Upper lobe of right lung (tissue), 1 donor: ENCODE measurements around the gene GTPBP3. TPM values are rescaled to one million over a fixed set of nuclear protein-coding genes. Genes with fewer than 3 reads are reported as not detected.

ENCODE experiments used
- ATAC-seq: fragments of 200-7000 bp; cut with Tn5 transposase; one replicate; pipeline ENCODE4 v1.9.1; 2020; ENCODE audit warnings: mild to moderate bottlenecking, moderate library complexity
- DNase-seq: peaks from one replicate; pipeline ENCODE4 v3.0.0-alpha.2; 2020
- H3K27ac ChIP-seq: fragments of 200-600 bp; one replicate; pipeline ENCODE4 v1.8.0; 2022
- H3K27me3 ChIP-seq: fragments of 200-600 bp; one replicate; pipeline ENCODE4 v1.8.0; 2022; ENCODE audit warnings: mild to moderate bottlenecking
- H3K36me3 ChIP-seq: fragments of 200-600 bp; one replicate; pipeline ENCODE4 v1.8.0; 2022
- H3K4me1 ChIP-seq: fragments of 200-600 bp; one replicate; pipeline ENCODE4 v1.8.0; 2022
- H3K4me3 ChIP-seq: fragments of 200-600 bp; one replicate; pipeline ENCODE4 v1.8.0; 2022; ENCODE audit warnings: mild to moderate bottlenecking
- H3K9me3 ChIP-seq: fragments of 200-600 bp; one replicate; pipeline ENCODE4 v1.8.0; 2022
- intact Hi-C: fragments of 100-400 bp; cut with DNase I; formaldehyde crosslinking; loops from one replicate; pipeline ENCODE4 v1.11.0; 2022
- total RNA-seq: library from RNA; stranded (reverse); fragmentation: NEBNext Ultra II Directional; extraction: Animal tissue kit (Norgen Biotek cat#: 25700); gene quantifications from one replicate; pipeline ENCODE4 v1.2.1, GENCODE V29; 2021
- TF ChIP-seq, protein P1 (sequence below): fragments of 200-600 bp; IDR thresholded peaks from one replicate; pipeline ENCODE4 v1.8.0; 2022; ENCODE audit warnings: antibody characterized with exemption
- donor health status: DM: no; HTN: yes; CAD: no; lungs with severe emphysema.

Gene GTPBP3
- total RNA-seq, 1 donor from 2014 or later = 17.7 TPM

- Histone ChIP-seq H3K36me3 (no peaks in the 10 kb centered on the region), H3K9me3 (no peaks in the 10 kb centered on the region), H3K27ac (no peak overlapping the region), H3K4me3 (no peak overlapping the region), H3K27me3 (no peaks in the 10 kb centered on the region), H3K4me1 (peaks cover 12% of the 10 kb centered on the region)
- intact Hi-C loops = no loop called here
- no peak for ATAC-seq
- TF ChIP-seq, protein P1, sequence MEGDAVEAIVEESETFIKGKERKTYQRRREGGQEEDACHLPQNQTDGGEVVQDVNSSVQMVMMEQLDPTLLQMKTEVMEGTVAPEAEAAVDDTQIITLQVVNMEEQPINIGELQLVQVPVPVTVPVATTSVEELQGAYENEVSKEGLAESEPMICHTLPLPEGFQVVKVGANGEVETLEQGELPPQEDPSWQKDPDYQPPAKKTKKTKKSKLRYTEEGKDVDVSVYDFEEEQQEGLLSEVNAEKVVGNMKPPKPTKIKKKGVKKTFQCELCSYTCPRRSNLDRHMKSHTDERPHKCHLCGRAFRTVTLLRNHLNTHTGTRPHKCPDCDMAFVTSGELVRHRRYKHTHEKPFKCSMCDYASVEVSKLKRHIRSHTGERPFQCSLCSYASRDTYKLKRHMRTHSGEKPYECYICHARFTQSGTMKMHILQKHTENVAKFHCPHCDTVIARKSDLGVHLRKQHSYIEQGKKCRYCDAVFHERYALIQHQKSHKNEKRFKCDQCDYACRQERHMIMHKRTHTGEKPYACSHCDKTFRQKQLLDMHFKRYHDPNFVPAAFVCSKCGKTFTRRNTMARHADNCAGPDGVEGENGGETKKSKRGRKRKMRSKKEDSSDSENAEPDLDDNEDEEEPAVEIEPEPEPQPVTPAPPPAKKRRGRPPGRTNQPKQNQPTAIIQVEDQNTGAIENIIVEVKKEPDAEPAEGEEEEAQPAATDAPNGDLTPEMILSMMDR = no peak
- no peak for DNase-seq
These were observed 7.7 kb upstream of the GTPBP3 start for GRCh38 chr19:17329366-17330261.

DNA sequence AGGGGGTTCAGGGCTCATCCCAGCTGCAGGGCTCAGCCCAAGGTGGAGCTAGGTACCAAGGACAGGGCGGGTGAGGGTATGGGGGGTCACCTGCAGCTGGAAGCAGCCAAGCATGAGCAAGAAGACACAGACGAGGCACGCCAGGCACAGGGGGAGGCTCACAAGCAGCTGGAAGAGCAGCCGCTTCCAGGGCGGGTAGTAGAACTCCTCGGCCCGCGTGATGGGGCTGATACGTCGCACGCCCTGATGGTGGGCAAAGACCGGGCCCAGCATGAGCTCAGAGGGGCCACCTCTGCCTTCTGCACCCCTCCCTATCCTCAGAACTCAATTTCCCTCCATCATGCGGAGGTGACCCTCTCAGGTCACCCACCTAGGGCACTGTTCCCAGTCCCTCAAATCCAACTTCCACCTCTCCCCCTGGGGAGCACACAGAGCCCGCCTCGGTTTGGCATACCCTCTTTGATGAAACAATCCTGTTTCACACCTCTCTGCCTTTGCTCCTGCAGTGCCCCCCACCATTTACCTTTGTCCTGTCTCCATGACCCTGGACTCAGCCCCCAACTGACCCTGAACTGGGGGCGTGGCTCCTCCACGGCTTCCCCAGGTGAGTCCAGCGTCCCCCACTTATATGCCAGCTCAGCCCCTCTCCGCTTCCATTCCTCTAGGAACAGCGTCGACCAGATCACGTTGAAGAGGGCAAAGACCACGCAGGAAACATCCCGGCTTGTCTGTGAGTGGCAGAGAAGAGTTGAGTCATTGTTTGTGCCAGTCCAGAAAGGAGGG, 6.9 kb upstream of the GTPBP3 start:
- H3K4me1 ChIP-seq = peaks cover 18% of the 10 kb centered on the region
- no peak for DNase-seq
- ATAC-seq = no peak
- TF ChIP-seq, protein P1 = no peak
- no peak overlapping the region for H3K4me3 ChIP-seq
- intact Hi-C loops = no loop called here
- no peaks in the 10 kb centered on the region for H3K36me3 ChIP-seq
- H3K27me3 ChIP-seq = no peaks in the 10 kb centered on the region
- H3K9me3 ChIP-seq = no peaks in the 10 kb centered on the region
- H3K27ac ChIP-seq = no peak overlapping the region

DNA sequence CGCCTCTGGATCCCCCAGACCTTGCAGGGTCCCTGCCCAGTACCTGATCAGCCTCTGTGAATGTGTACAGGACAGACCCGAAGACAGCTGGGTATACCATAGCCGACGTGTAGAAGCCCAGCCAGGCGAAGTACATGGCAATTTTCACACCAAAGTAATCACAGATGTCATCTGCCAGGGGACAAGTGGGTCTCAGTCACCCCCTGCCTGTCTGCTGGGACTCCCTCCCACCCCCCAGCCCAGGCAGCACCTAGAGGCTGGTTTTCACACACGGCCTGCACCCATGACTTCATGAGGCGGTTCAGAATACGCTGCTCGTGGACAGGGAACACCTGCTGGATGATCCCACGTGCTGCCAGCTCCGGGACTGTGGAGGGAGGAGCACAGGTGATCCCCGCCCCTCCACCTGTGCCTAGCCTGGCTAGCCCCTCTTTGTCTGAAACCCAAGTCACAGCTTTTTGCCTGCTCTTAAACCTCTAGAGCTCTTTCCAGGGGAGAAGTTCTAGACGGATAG, 6.3 kb upstream of the GTPBP3 start:
- Histone ChIP-seq H3K36me3 (no peaks in the 10 kb centered on the region), H3K27ac (no peak overlapping the region), H3K4me1 (peaks cover 21% of the 10 kb centered on the region), H3K27me3 (no peaks in the 10 kb centered on the region), H3K9me3 (no peaks in the 10 kb centered on the region), H3K4me3 (no peak overlapping the region)
- DNase-seq (no peak), ATAC-seq (no peak)
- intact Hi-C loops = no loop called here
- TF ChIP-seq, protein P1 = no peak

GRCh38 chr19:17332360-17332676, 5.0 kb upstream of the GTPBP3 start:
- TF ChIP-seq, protein P1 = no peak
- H3K4me1 ChIP-seq = peaks cover 21% of the 10 kb centered on the region
- H3K9me3 ChIP-seq = no peaks in the 10 kb centered on the region
- no peak overlapping the region for H3K27ac ChIP-seq
- H3K4me3 ChIP-seq = no peak overlapping the region
- ATAC-seq (no peak), DNase-seq (no peak)
- H3K27me3 ChIP-seq = no peaks in the 10 kb centered on the region
- intact Hi-C loops = no loop called here
- H3K36me3 ChIP-seq = no peaks in the 10 kb centered on the region

GRCh38 chr19:17332677-17333581, 4.4 kb upstream of the GTPBP3 start:
- Histone ChIP-seq H3K4me3 (no peak overlapping the region), H3K36me3 (no peaks in the 10 kb centered on the region), H3K4me1 (peaks cover 23% of the 10 kb centered on the region), H3K27ac (no peak overlapping the region), H3K27me3 (no peaks in the 10 kb centered on the region), H3K9me3 (no peaks in the 10 kb centered on the region)
- intact Hi-C loops = no loop called here
- TF ChIP-seq, protein P1 = no peak
- DNase-seq (no peak), ATAC-seq (no peak)
